ENCODE data around the gene OPN3.

GRCh38 chr1:241610056-241610815 is 29.9 kb downstream of the OPN3 start:
- TF ChIP-seq POLR2A (IDR thresholded peaks at IDR 0.05) (no peak), CTCF (IDR thresholded peaks at IDR 0.05) (no peak)

Data from uterus (tissue), 2 donors.